Liver (tissue), 9 donors: ENCODE data around the gene GJE1. TPM values are rescaled to one million over a fixed set of nuclear protein-coding genes. Genes with fewer than 3 reads are reported as not detected.

ENCODE experiments used
- DNase-seq: peaks from one replicate; pipeline ENCODE4 v3.0.0-alpha.2; 2017; ENCODE audit warnings: low spot score
- H3K27ac ChIP-seq, 2 donors: one replicate each; pipeline ENCODE4 v1.7.0; 2013; ENCODE audit warnings: inconsistent platforms in 2 of 2, low read length in 2 of 2, control low read depth in 1 of 2, low read depth in 1 of 2, mild to moderate bottlenecking in 1 of 2
- H3K27me3 ChIP-seq, 4 donors: one replicate each; pipeline versions ENCODE4 v1.6.1 to v1.7.0; 2013; ENCODE audit warnings: low read length in 3 of 4, inconsistent platforms in 1 of 4, mild to moderate bottlenecking in 1 of 4, moderate library complexity in 1 of 4; ENCODE audit not compliant: control insufficient read depth in 4 of 4, insufficient read depth in 4 of 4
- H3K36me3 ChIP-seq, 4 donors: one replicate each; pipeline versions ENCODE4 v1.6.1 to v1.7.0; 2013; ENCODE audit warnings: low read length in 3 of 4, mild to moderate bottlenecking in 3 of 4, low read depth in 1 of 4, moderate library complexity in 1 of 4; ENCODE audit not compliant: control insufficient read depth in 4 of 4, insufficient read depth in 3 of 4
- H3K4me1 ChIP-seq, 4 donors: one replicate each; pipeline versions ENCODE4 v1.6.1 to v1.7.0; 2013; ENCODE audit warnings: low read length in 3 of 4, mild to moderate bottlenecking in 3 of 4, moderate library complexity in 1 of 4; ENCODE audit not compliant: control insufficient read depth in 4 of 4, insufficient read depth in 4 of 4
- H3K4me3 ChIP-seq, 3 donors: one replicate each; pipeline versions ENCODE4 v1.6.1 to v1.7.0; 2013; ENCODE audit warnings: low read length in 3 of 3, control low read depth in 1 of 3, low read depth in 1 of 3, mild to moderate bottlenecking in 1 of 3
- H3K9ac ChIP-seq, 2 donors: one replicate each; pipeline ENCODE4 v1.7.0; 2013; ENCODE audit warnings: low read length in 2 of 2, mild to moderate bottlenecking in 2 of 2, moderate library complexity in 2 of 2, control low read depth in 1 of 2, low read depth in 1 of 2
- H3K9me3 ChIP-seq, 4 donors: one replicate each; pipeline versions ENCODE4 v1.6.1 to v1.7.0; 2013; ENCODE audit warnings: low read length in 3 of 4; ENCODE audit not compliant: control insufficient read depth in 4 of 4
- ATF3 ChIP-seq: IDR thresholded peaks from 2 replicates; pipeline ENCODE4 v1.6.1; 2016; ENCODE audit warnings: antibody characterized with exemption
- EGR1 ChIP-seq, 2 donors: IDR thresholded peaks; 2 replicates each; pipeline ENCODE4 v1.6.1; 2016 to 2018; ENCODE audit warnings: antibody characterized with exemption in 2 of 2, low read depth in 2 of 2
- FOXA1 ChIP-seq: IDR thresholded peaks from 2 replicates; pipeline ENCODE4 v1.6.1; 2016; ENCODE audit warnings: antibody characterized with exemption
- FOXA2 ChIP-seq: IDR thresholded peaks from 2 replicates; pipeline ENCODE4 v1.6.1; 2016; ENCODE audit warnings: antibody characterized with exemption
- GABPA ChIP-seq, 2 donors: IDR thresholded peaks in 1 of 2; conservative IDR thresholded peaks in 1 of 2; 2 replicates each; pipeline ENCODE4 v1.6.1; 2016; ENCODE audit warnings: antibody characterized with exemption in 2 of 2, mild to moderate bottlenecking in 1 of 2, moderate library complexity in 1 of 2
- HNF4A ChIP-seq, 2 donors: conservative IDR thresholded peaks; 2 replicates each; pipeline ENCODE4 v1.6.1; 2016; ENCODE audit warnings: antibody characterized with exemption in 2 of 2, mild to moderate bottlenecking in 2 of 2
- HNF4G ChIP-seq: IDR thresholded peaks from 2 replicates; pipeline ENCODE4 v1.6.1; 2016; ENCODE audit warnings: antibody characterized with exemption
- JUND ChIP-seq, 2 donors: IDR thresholded peaks; 2 replicates each; pipeline ENCODE4 v1.6.1; 2016; ENCODE audit warnings: antibody characterized with exemption in 2 of 2
- NR2F2 ChIP-seq: IDR thresholded peaks from 2 replicates; pipeline ENCODE4 v1.6.1; 2016; ENCODE audit warnings: antibody characterized with exemption
- RAD21 ChIP-seq, 2 donors: IDR thresholded peaks; 2 replicates each; pipeline ENCODE4 v1.6.1; 2016; ENCODE audit warnings: antibody characterized with exemption in 2 of 2, mild to moderate bottlenecking in 2 of 2
- RXRA ChIP-seq, 2 donors: IDR thresholded peaks; 2 replicates each; pipeline ENCODE4 v1.6.1; 2017 to 2018; ENCODE audit warnings: antibody characterized with exemption in 2 of 2, mild to moderate bottlenecking in 1 of 2
- SP1 ChIP-seq: IDR thresholded peaks from 2 replicates; pipeline ENCODE4 v1.6.1; 2018; ENCODE audit warnings: antibody characterized with exemption, mild to moderate bottlenecking
- TAF1 ChIP-seq: conservative IDR thresholded peaks from 2 replicates; pipeline ENCODE4 v1.6.1; 2016; ENCODE audit warnings: antibody characterized with exemption, mild to moderate bottlenecking
- YY1 ChIP-seq: IDR thresholded peaks from 2 replicates; pipeline ENCODE4 v1.6.1; 2016; ENCODE audit warnings: antibody characterized with exemption, mild to moderate bottlenecking
- WGBS: extraction: QIAGEN DNeasy Blood & Tissue Kit; methylation state at CpG from one replicate; pipeline ENCODE4 v1.1.7; 2013; 5-methylcytosine and 5-hydroxymethylcytosine counted together
- polyA plus RNA-seq, 2 donors: library from polyadenylated mRNA; stranded (reverse) in 1 of 2; unstranded in 1 of 2; fragments of 200-250 nt in 1 of 2; fragments of >200 nt in 1 of 2; fragmentation: Nextera tagmentation in 1 of 2; extraction: Ambion mirVana in 1 of 2; gene quantifications; one replicate each; pipeline versions ENCODE4 v1.2.1 to v1.2.3, GENCODE V29; 2013 to 2015
- total RNA-seq, 2 donors: library from RNA; depleted of rRNA; stranded (reverse); fragments of >200 nt; gene quantifications; one replicate each; pipeline ENCODE4 v1.2.3, GENCODE V29; 2014
- TF ChIP-seq, protein P1 (sequence below): IDR thresholded peaks from 2 replicates; pipeline ENCODE4 v1.6.1; 2016; ENCODE audit warnings: antibody characterized with exemption
- TF ChIP-seq, protein P2 (sequence below): IDR thresholded peaks from 2 replicates; pipeline ENCODE4 v1.6.1; 2016; ENCODE audit warnings: antibody characterized with exemption, mild to moderate bottlenecking
- donor health status: healthy.
- donor health status: healthy.
- donor health status: healthy.
- donor health status: healthy.
- donor health status: healthy.

Gene GJE1
- total and polyA plus RNA-seq, 4 donors, result not detected

- no peak overlapping the region for H3K9ac ChIP-seq
- no peak for TF ChIP-seq EGR1 (IDR thresholded peaks at IDR 0.05; ENCODE audit: low read depth in 2 of 2)
- TF ChIP-seq, protein P1, sequence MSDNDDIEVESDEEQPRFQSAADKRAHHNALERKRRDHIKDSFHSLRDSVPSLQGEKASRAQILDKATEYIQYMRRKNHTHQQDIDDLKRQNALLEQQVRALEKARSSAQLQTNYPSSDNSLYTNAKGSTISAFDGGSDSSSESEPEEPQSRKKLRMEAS, result no peak
- no peak for TF ChIP-seq TAF1
- TF ChIP-seq FOXA1, result no peak
- TF ChIP-seq, protein P2, sequence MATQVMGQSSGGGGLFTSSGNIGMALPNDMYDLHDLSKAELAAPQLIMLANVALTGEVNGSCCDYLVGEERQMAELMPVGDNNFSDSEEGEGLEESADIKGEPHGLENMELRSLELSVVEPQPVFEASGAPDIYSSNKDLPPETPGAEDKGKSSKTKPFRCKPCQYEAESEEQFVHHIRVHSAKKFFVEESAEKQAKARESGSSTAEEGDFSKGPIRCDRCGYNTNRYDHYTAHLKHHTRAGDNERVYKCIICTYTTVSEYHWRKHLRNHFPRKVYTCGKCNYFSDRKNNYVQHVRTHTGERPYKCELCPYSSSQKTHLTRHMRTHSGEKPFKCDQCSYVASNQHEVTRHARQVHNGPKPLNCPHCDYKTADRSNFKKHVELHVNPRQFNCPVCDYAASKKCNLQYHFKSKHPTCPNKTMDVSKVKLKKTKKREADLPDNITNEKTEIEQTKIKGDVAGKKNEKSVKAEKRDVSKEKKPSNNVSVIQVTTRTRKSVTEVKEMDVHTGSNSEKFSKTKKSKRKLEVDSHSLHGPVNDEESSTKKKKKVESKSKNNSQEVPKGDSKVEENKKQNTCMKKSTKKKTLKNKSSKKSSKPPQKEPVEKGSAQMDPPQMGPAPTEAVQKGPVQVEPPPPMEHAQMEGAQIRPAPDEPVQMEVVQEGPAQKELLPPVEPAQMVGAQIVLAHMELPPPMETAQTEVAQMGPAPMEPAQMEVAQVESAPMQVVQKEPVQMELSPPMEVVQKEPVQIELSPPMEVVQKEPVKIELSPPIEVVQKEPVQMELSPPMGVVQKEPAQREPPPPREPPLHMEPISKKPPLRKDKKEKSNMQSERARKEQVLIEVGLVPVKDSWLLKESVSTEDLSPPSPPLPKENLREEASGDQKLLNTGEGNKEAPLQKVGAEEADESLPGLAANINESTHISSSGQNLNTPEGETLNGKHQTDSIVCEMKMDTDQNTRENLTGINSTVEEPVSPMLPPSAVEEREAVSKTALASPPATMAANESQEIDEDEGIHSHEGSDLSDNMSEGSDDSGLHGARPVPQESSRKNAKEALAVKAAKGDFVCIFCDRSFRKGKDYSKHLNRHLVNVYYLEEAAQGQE, result no peak
- TF ChIP-seq NR2F2, result no peak
- no peak for TF ChIP-seq ATF3
- no peak for TF ChIP-seq FOXA2
- TF ChIP-seq RAD21 (IDR thresholded peaks at IDR 0.05), result no peak
- TF ChIP-seq SP1, result no peak
- no peak for TF ChIP-seq YY1
- no peak for TF ChIP-seq JUND (IDR thresholded peaks at IDR 0.05)
- no peak for TF ChIP-seq RXRA (IDR thresholded peaks at IDR 0.05)
- no peak for TF ChIP-seq HNF4G
- TF ChIP-seq HNF4A (conservative IDR thresholded peaks at IDR 0.05), result no peak
- TF ChIP-seq GABPA (IDR thresholded peaks at IDR 0.05 in 1 of 2, conservative IDR thresholded peaks at IDR 0.05 in 1 of 2), result no peak
- H3K4me1 ChIP-seq, result peaks cover 0 to 17% (median 5%) of the 10 kb centered on the region in 4 donors
- H3K27ac ChIP-seq, result no peak overlapping the region
- DNase-seq, result no peak
- no peak overlapping the region for H3K4me3 ChIP-seq
- 95% methylated on average over 4 of the region's 4 CpGs for WGBS
- H3K27me3 ChIP-seq, result no peaks in the 10 kb centered on the region
- no peaks in the 10 kb centered on the region for H3K9me3 ChIP-seq
- H3K36me3 ChIP-seq, result peaks cover 1 to 14% (median 3%) of the 10 kb centered on the region in 4 donors
These were observed 32.5 kb downstream of the GJE1 start for GRCh38 chr6:142165227-142165626.

GRCh38 chr6:142167071-142167470, 34.3 kb downstream of the GJE1 start:
- Histone ChIP-seq H3K27me3 (no peaks in the 10 kb centered on the region), H3K36me3 (peaks cover 1 to 14% (median 7%) of the 10 kb centered on the region in 4 donors), H3K4me3 (no peak overlapping the region), H3K4me1 (peaks cover 0 to 23% (median 7%) of the 10 kb centered on the region in 4 donors), H3K27ac (no peak overlapping the region), H3K9ac (no peak overlapping the region), H3K9me3 (no peaks in the 10 kb centered on the region)
- DNase-seq, result no peak
- TF ChIP-seq HNF4A (conservative IDR thresholded peaks at IDR 0.05), result peak; percentile 34 to 41
- TF ChIP-seq YY1, result no peak
- 57% methylated on average over 3 of the region's 3 CpGs for WGBS

DNA sequence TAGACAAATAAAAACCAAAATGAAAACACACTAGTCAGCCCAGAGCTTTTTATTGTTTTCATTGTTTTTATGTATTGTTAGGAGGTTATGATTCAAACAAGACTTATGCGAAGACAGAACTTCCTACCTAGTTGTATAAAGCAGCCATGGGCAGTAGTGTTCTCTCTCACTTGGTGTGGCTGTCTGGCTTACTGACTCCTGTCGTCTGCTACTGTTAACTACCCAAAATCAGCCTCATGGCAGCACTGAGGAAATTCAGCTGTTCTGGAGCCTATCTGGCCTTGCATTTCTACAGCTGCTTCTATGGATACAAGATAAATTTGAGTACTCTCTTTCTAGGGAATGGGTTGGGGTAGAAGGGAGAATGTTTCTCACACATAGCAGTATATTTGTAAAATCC, 34.8 kb downstream of the GJE1 start:
- H3K4me1 ChIP-seq, result peaks cover 0 to 21% (median 7%) of the 10 kb centered on the region in 4 donors
- no peak for DNase-seq
- H3K27ac ChIP-seq, result no peak overlapping the region
- 89% methylated on average over 2 of the region's 2 CpGs for WGBS
- no peak overlapping the region for H3K4me3 ChIP-seq
- TF ChIP-seq NR2F2 (no peak), HNF4G (no peak), FOXA1 (no peak), SP1 (no peak), GABPA (IDR thresholded peaks at IDR 0.05 in 1 of 2, conservative IDR thresholded peaks at IDR 0.05 in 1 of 2) (no peak), YY1 (no peak), TAF1 (no peak), FOXA2 (no peak), ATF3 (no peak), RXRA (IDR thresholded peaks at IDR 0.05) (no peak)
- TF ChIP-seq, protein P1, result no peak
- TF ChIP-seq, protein P2, result no peak
- no peak overlapping the region for H3K9ac ChIP-seq
- H3K36me3 ChIP-seq, result peaks cover 1 to 14% (median 8%) of the 10 kb centered on the region in 4 donors
- no peaks in the 10 kb centered on the region for H3K27me3 ChIP-seq
- H3K9me3 ChIP-seq, result no peaks in the 10 kb centered on the region
